NCI-H1417 treated with DMSO at 0.1 percent for 48 hours (cell line): ENCODE results near the gene TSPAN11.
A peak's percentile ranks its signal among the peaks of the same experiment; 100 is the strongest.

Experiments used
- DNase-seq: peaks from one replicate; lab custom pipeline; 2025; lab: John Stamatoyannopoulos, UW

Gene TSPAN11

GRCh38 chr12:30979371-30980259, 53.1 kb downstream of the TSPAN11 start:
- no peak for DNase-seq

GRCh38 chr12:30980955-30981662, 54.6 kb downstream of the TSPAN11 start:
- no peak for DNase-seq

GRCh38 chr12:30982413-30982812, 55.9 kb downstream of the TSPAN11 start:
- no peak for DNase-seq

GRCh38 chr12:30985814-30986452, 59.4 kb downstream of the TSPAN11 start:
- DNase-seq = peak; percentile 35

GRCh38 chr12:30988086-30988485, 61.5 kb downstream of the TSPAN11 start:
- DNase-seq = no peak

- no peak for DNase-seq
Observed at GRCh38 chr12:30988646-30989286, 62.2 kb downstream of the TSPAN11 start.

GRCh38 chr12:30989754-30990153, 63.2 kb downstream of the TSPAN11 start:
- no peak for DNase-seq

- no peak for DNase-seq
Observed at GRCh38 chr12:30990316-30990715, 63.8 kb downstream of the TSPAN11 start.

- DNase-seq = no peak
Observed at GRCh38 chr12:30990776-30991175, 64.2 kb downstream of the TSPAN11 start.

- no peak for DNase-seq
Observed at GRCh38 chr12:30991466-30991865, 64.9 kb downstream of the TSPAN11 start.

GRCh38 chr12:30992381-30992780, 65.8 kb downstream of the TSPAN11 start:
- DNase-seq = no peak

GRCh38 chr12:30993766-30994165, 67.2 kb downstream of the TSPAN11 start:
- DNase-seq = no peak

- DNase-seq = no peak
Observed at GRCh38 chr12:30994274-30994673, 67.7 kb downstream of the TSPAN11 start.

GRCh38 chr12:30996255-30996654, 69.7 kb downstream of the TSPAN11 start:
- no peak for DNase-seq

GRCh38 chr12:30996752-30997151, 70.2 kb downstream of the TSPAN11 start:
- no peak for DNase-seq

GRCh38 chr12:30997685-30998440, 71.3 kb downstream of the TSPAN11 start:
- DNase-seq = no peak

GRCh38 chr12:30999011-30999410, 72.5 kb downstream of the TSPAN11 start:
- no peak for DNase-seq

GRCh38 chr12:30999723-31000122, 73.2 kb downstream of the TSPAN11 start:
- no peak for DNase-seq

- no peak for DNase-seq
Observed at GRCh38 chr12:31000751-31001150, 74.2 kb downstream of the TSPAN11 start.

- no peak for DNase-seq
Observed at GRCh38 chr12:31001581-31002360, 75.2 kb downstream of the TSPAN11 start.

GRCh38 chr12:31002361-31002725, 75.8 kb downstream of the TSPAN11 start:
- DNase-seq = no peak
